AG04450 (cell line): Measurements from ENCODE around the gene DOP1B. TPM values are rescaled to one million over a fixed set of nuclear protein-coding genes. Genes with fewer than 3 reads are reported as not detected.

Source experiments
- CTCF ChIA-PET: fragments of 300-600, 350-600 bp; formaldehyde crosslinking; extraction: SDS; loops from one replicate; lab custom pipeline; 2022; ENCODE audit warnings: antibody characterized with exemption, inconsistent platforms; lab: Charles Lee
- POLR2A ChIA-PET: fragments of 350-600 bp; formaldehyde crosslinking; extraction: SDS; loops from one replicate; lab custom pipeline; 2021; ENCODE audit warnings: antibody characterized with exemption, inconsistent platforms; lab: Yijun Ruan, JAX
- DNase-seq: peaks from one replicate; pipeline ENCODE4 v3.0.0-alpha.2; 2011; ENCODE audit warnings: low read depth, low spot score
- H3K27ac ChIP-seq: one replicate; pipeline ENCODE4 v1.5.1; 2012; ENCODE audit warnings: low read depth, low read length, control low read depth
- H3K27me3 ChIP-seq: one replicate; pipeline ENCODE4 v1.6.0; 2012; ENCODE audit warnings: low read length; ENCODE audit not compliant: control insufficient read depth, insufficient read depth
- H3K4me3 ChIP-seq: 2 replicates; pipeline ENCODE4 v1.5.1; 2011; ENCODE audit warnings: mild to moderate bottlenecking, low read depth, low read length, control low read depth
- H3K9me3 ChIP-seq: 2 replicates; pipeline ENCODE4 v1.5.1; 2012; ENCODE audit warnings: low read length; ENCODE audit not compliant: control insufficient read depth, insufficient read depth
- polyA plus RNA-seq: library from polyadenylated mRNA; depleted of rRNA; stranded (reverse); fragments of >200 nt; gene quantifications from 2 replicates; pipeline ENCODE4 v1.2.3, GENCODE V29; 2011
- TF ChIP-seq, protein P1 (sequence below): IDR thresholded peaks from 2 replicates; pipeline ENCODE4 v1.5.1; 2011; ENCODE audit warnings: low read depth, low read length, control low read depth, inconsistent platforms

The DOP1B gene
- polyA plus RNA-seq, 1 experiment, result 7.3 TPM

DNA sequence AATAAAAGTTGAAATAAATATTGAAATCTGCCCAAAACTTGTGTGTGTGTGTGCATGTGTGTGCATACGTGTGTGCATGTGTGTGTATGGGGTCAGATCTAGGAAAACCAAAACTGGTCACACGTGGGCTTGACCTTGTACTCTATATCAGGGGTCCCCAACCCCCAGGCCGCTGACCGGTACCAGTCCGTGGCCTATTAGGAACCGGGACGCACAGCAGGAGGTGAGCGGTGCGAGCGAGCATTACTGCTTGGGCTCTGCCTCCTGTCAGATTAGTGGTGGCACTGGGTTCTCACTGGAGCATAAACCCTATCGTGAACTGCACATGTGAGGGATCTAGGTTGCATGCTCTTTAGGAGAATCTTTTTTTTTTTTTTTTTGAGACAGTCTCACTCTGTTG, 8.7 kb downstream of the DOP1B start:
- no peak for DNase-seq
- Histone ChIP-seq H3K4me3 (no peak overlapping the region), H3K9me3 (no peaks in the 10 kb centered on the region), H3K27ac (no peak overlapping the region), H3K27me3 (no peaks in the 10 kb centered on the region)
- ChIA-PET POLR2A (no interaction called here), CTCF (no interaction called here)
- TF ChIP-seq, protein P1, sequence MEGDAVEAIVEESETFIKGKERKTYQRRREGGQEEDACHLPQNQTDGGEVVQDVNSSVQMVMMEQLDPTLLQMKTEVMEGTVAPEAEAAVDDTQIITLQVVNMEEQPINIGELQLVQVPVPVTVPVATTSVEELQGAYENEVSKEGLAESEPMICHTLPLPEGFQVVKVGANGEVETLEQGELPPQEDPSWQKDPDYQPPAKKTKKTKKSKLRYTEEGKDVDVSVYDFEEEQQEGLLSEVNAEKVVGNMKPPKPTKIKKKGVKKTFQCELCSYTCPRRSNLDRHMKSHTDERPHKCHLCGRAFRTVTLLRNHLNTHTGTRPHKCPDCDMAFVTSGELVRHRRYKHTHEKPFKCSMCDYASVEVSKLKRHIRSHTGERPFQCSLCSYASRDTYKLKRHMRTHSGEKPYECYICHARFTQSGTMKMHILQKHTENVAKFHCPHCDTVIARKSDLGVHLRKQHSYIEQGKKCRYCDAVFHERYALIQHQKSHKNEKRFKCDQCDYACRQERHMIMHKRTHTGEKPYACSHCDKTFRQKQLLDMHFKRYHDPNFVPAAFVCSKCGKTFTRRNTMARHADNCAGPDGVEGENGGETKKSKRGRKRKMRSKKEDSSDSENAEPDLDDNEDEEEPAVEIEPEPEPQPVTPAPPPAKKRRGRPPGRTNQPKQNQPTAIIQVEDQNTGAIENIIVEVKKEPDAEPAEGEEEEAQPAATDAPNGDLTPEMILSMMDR, result no peak

DNA sequence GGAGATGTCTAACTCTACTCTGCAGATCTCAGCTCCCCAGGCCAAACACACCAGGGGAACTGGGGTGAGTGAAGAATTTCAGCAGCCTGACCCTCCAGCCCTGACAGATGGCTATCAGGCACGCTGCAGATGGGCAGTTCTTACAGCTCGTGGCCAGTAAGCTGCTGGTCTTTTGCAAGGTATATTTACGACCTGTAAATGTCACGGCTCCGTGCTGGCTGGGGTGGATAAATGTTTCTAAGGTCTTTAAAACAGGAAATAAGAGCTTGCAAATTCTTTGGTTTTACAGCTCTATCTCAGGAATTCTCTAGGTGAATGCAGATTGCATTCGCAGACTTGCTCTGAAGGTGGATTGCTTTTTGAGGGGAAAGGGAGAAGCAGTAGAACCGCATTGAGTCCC, 10.1 kb downstream of the DOP1B start:
- CTCF ChIA-PET, result no interaction called here

DNA sequence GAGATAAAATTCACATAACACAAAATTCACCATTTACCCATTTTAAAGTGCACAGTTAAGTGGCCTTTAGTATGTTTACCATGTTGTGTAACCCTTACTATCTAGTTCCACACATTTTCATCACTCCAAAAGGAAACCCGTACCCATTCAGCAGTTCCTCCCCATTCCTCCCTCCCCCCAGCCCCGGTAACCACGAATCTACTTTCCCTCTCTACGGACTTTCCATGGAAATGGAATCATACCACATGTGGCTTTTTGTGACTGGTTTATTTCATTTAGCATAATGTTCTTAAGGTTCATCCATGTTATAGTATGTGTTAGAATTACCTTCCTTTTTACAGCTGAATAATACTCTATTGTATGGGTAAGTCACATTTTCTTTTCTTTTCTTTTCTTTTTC, 10.9 kb downstream of the DOP1B start:
- CTCF ChIA-PET, result no interaction called here
- DNase-seq, result no peak
- no peak overlapping the region for H3K4me3 ChIP-seq
- H3K27ac ChIP-seq, result no peak overlapping the region
- H3K27me3 ChIP-seq, result no peaks in the 10 kb centered on the region
- TF ChIP-seq, protein P1, result no peak
- no peaks in the 10 kb centered on the region for H3K9me3 ChIP-seq
- POLR2A ChIA-PET, result no interaction called here

More for the DNA sequence above, 10.1 kb downstream of the DOP1B start:
- DNase-seq, result no peak
- POLR2A ChIA-PET, result no interaction called here
- Histone ChIP-seq H3K9me3 (no peaks in the 10 kb centered on the region), H3K27me3 (no peaks in the 10 kb centered on the region), H3K27ac (no peak overlapping the region), H3K4me3 (no peak overlapping the region)
- TF ChIP-seq, protein P1, result no peak

DNA sequence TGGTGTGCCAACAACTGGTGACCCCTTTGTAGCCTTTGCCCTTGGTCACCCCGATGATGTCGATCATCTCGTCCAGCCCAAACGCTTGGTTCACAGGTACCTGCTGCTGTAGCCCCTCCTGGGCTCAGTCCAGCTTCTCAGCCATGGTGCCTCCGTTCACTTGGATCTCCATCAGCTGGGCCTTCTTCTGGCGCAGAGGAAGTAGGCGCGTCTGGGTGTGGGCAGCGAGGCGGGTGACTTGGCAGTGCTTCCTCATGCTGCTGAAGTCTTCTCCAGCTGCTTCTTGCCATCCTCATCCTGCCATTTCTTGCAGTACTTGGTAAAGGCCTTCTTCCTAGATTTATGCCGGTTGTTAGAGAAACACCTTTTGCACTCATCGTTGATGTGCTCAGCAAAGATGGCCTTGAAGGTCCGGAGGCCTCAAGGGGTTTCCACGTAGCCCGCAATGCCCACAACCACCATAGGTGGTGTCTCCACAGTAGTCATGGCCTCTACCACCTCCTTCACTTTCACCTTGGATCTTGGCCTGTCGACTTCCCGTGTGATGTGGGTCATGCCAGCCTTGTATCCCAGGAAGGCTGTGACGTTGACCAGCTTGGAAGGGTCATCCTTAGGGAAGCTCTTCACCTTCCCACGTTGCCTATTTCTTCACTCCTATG, 13.0 kb downstream of the DOP1B start:
- TF ChIP-seq, protein P1, result no peak
- Histone ChIP-seq H3K27ac (no peak overlapping the region), H3K4me3 (no peak overlapping the region), H3K27me3 (no peaks in the 10 kb centered on the region), H3K9me3 (no peaks in the 10 kb centered on the region)
- DNase-seq, result no peak
- ChIA-PET CTCF (interaction anchor here (0.6 kb wide), 1 partner anchor 166 kb away, joined by 4 read pairs; no protein-coding TSS in a partner anchor), POLR2A (no interaction called here)

DNA sequence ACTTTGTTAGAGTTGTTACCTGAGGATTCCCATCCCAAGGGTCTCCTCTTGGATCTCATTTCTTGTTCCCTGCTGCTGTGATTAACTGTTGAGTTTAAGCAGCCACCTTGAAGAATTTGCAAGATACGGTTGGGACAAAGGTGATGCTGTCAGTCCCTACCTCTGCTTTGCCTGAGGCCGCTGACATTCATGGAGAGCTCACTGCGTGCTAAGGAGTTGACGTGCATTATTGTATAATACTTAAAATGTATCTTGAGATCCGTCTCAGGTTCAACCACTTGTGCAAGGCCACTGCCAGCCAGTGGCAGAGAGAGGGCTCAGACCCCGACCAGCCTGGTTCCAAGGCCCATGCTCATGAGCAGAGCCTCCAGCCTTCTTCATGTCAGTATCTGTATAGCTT, 14.2 kb downstream of the DOP1B start:
- Histone ChIP-seq H3K4me3 (no peak overlapping the region), H3K27me3 (no peaks in the 10 kb centered on the region), H3K9me3 (no peaks in the 10 kb centered on the region), H3K27ac (no peak overlapping the region)
- TF ChIP-seq, protein P1, result no peak
- POLR2A ChIA-PET, result no interaction called here
- CTCF ChIA-PET, result interaction anchor here (0.8 to 1.0 kb wide), 2 partner anchors 89 to 134 kb away, joined by 3 read pairs; no protein-coding TSS in a partner anchor
- no peak for DNase-seq
